Thoracic aorta (tissue), 2 donors: ENCODE measurements around the gene COQ10B. TPM values are rescaled to one million over a fixed set of nuclear protein-coding genes. Genes with fewer than 3 reads are reported as not detected.
"Not testable (repeated sequence)": the region's sequence is repeated elsewhere in the genome, so short reads cannot be mapped to it uniquely, and the experiment has no call there.

Experiments used
- ATAC-seq: fragments of 150-250 bp; one replicate; pipeline ENCODE4 v1.8.0; 2017; ENCODE audit warnings: low read depth; ENCODE audit not compliant: insufficient number of reproducible peaks, low FRiP score
- DNase-seq: peaks from one replicate; pipeline ENCODE4 v3.0.0-alpha.2; 2020; ENCODE audit warnings: low spot score
- H3K27ac ChIP-seq, 2 donors: fragments of 200-600 bp; sonication (generic); 1 replicate in 1 of 2; 2 replicates in 1 of 2; pipeline ENCODE4 v1.5.1; 2016; ENCODE audit warnings: mild to moderate bottlenecking in 2 of 2, moderate library complexity in 2 of 2
- H3K27me3 ChIP-seq: fragments of 200-600 bp; sonication (generic); replicated peaks from 2 replicates; pipeline ENCODE4 v1.6.0; 2016; ENCODE audit warnings: mild to moderate bottlenecking; ENCODE audit not compliant: insufficient read depth
- H3K36me3 ChIP-seq: fragments of 200-600 bp; sonication (generic); one replicate; pipeline ENCODE4 v1.5.1; 2016
- H3K4me1 ChIP-seq, 2 donors: fragments of 200-600 bp; sonication (generic); 1 replicate in 1 of 2; 2 replicates in 1 of 2; pipeline versions ENCODE4 v1.5.1 to v1.6.0; 2016; ENCODE audit warnings: low read depth in 2 of 2, mild to moderate bottlenecking in 1 of 2; ENCODE audit not compliant: control insufficient read depth in 1 of 2
- H3K4me3 ChIP-seq: fragments of 200-600 bp; sonication (generic); 2 replicates; pipeline ENCODE4 v1.5.1; 2016; ENCODE audit warnings: mild to moderate bottlenecking
- H3K9me3 ChIP-seq: fragments of 200-600 bp; sonication (generic); 2 replicates; pipeline ENCODE4 v1.5.1; 2016
- CTCF ChIP-seq: fragments of 200-600 bp; sonication (generic); IDR thresholded peaks from one replicate; pipeline ENCODE4 v1.5.1; 2019; ENCODE audit warnings: antibody characterized with exemption
- total RNA-seq, 2 donors: library from RNA; depleted of rRNA; stranded (reverse); fragments of >200 nt; gene quantifications; one replicate each; pipeline versions ENCODE4 v1.1.0 to v1.2.3, GENCODE V29; 2016

The COQ10B gene
- total RNA-seq, 2 donors from 2014 or later: 41.6 to 42.8 TPM

- H3K4me1 ChIP-seq: peaks cover 13% of the 10 kb centered on the region in 2 donors
- no peak for DNase-seq
- no peak for ATAC-seq
- H3K27me3 ChIP-seq: no peaks in the 10 kb centered on the region
- no peak overlapping the region for H3K27ac ChIP-seq
- no peaks in the 10 kb centered on the region for H3K9me3 ChIP-seq
- TF ChIP-seq CTCF: no peak
- H3K4me3 ChIP-seq: no peak overlapping the region
- peaks cover 28% of the 10 kb centered on the region for H3K36me3 ChIP-seq
These were observed 7.7 kb downstream of the COQ10B start for GRCh38 chr2:197461057-197461456.

GRCh38 chr2:197464175-197464574 is 10.8 kb downstream of the COQ10B start:
- ATAC-seq: no peak
- no peaks in the 10 kb centered on the region for H3K27me3 ChIP-seq
- peaks cover 8 to 10% of the 10 kb centered on the region in 2 donors for H3K4me1 ChIP-seq
- peaks cover 40% of the 10 kb centered on the region for H3K36me3 ChIP-seq
- TF ChIP-seq CTCF: no peak
- no peaks in the 10 kb centered on the region for H3K9me3 ChIP-seq
- H3K4me3 ChIP-seq: no peak overlapping the region
- H3K27ac ChIP-seq: no peak overlapping the region
- no peak for DNase-seq

- ATAC-seq (no peak), DNase-seq (no peak)
- H3K36me3 ChIP-seq: peaks cover 40% of the 10 kb centered on the region
- no peaks in the 10 kb centered on the region for H3K27me3 ChIP-seq
- TF ChIP-seq CTCF: no peak
- no peak overlapping the region for H3K27ac ChIP-seq
- H3K4me1 ChIP-seq: no peaks in the 10 kb centered on the region
- no peaks in the 10 kb centered on the region for H3K9me3 ChIP-seq
- no peak overlapping the region for H3K4me3 ChIP-seq
These were observed 18.8 kb downstream of the COQ10B start for GRCh38 chr2:197472166-197472565.

- no peak overlapping the region for H3K27ac ChIP-seq
- H3K9me3 ChIP-seq: peaks cover 2% of the 10 kb centered on the region
- no peaks in the 10 kb centered on the region for H3K27me3 ChIP-seq
- peaks cover 35% of the 10 kb centered on the region for H3K36me3 ChIP-seq
- TF ChIP-seq CTCF: no peak
- no peak for ATAC-seq
- no peak for DNase-seq
- H3K4me3 ChIP-seq: no peak overlapping the region
- H3K4me1 ChIP-seq: no peaks in the 10 kb centered on the region
These were observed 24.4 kb downstream of the COQ10B start for GRCh38 chr2:197477797-197478196.

GRCh38 chr2:197480165-197481036 is 27.0 kb downstream of the COQ10B start:
- peaks cover 24% of the 10 kb centered on the region for H3K36me3 ChIP-seq
- no peaks in the 10 kb centered on the region for H3K27me3 ChIP-seq
- ATAC-seq: no peak
- no peak overlapping the region for H3K27ac ChIP-seq
- H3K9me3 ChIP-seq: peaks cover 13% of the 10 kb centered on the region
- H3K4me3 ChIP-seq: no peak overlapping the region
- no peak for DNase-seq
- no peaks in the 10 kb centered on the region for H3K4me1 ChIP-seq
- TF ChIP-seq CTCF: no peak

- Histone ChIP-seq H3K36me3 (peaks cover 22% of the 10 kb centered on the region), H3K9me3 (peaks cover 13% of the 10 kb centered on the region)
- DNase-seq, H3K4me3 ChIP-seq, H3K27ac ChIP-seq, ATAC-seq, H3K4me1 ChIP-seq, H3K27me3 ChIP-seq: not testable (repeated sequence)
These were observed 30.9 kb downstream of the COQ10B start for GRCh38 chr2:197484248-197484647.
